COLO668 (cell line): ENCODE data around the gene RTP1.
"Not testable (repeated sequence)": the region's sequence is repeated elsewhere in the genome, so short reads cannot be mapped to it uniquely, and the experiment has no call there.

Source experiments
- DNase-seq: peaks from one replicate; lab custom pipeline; 2025; ENCODE audit not compliant: unreplicated experiment; lab: John Stamatoyannopoulos, UW

Gene RTP1

GRCh38 chr3:187197335-187197649 is at the start of gene RTP1:
TSS of gene RTP1 (plus strand) at chr3:187197486. CDS start at chr3:187197516, 30 bp downstream.
- DNase-seq, result peak; percentile 6

GRCh38 chr3:187150186-187150585 is 47.1 kb upstream of the RTP1 start:
- DNase-seq, result no peak

GRCh38 chr3:187150599-187150998 is 46.7 kb upstream of the RTP1 start:
- peak; percentile 8 for DNase-seq

GRCh38 chr3:187161556-187161955 is 35.7 kb upstream of the RTP1 start:
- no peak for DNase-seq

- no peak for DNase-seq
Measured at GRCh38 chr3:187162265-187162953, 34.9 kb upstream of the RTP1 start.

- peak; percentile 20 for DNase-seq
Measured at GRCh38 chr3:187165144-187165543, 32.1 kb upstream of the RTP1 start.

- no peak for DNase-seq
Measured at GRCh38 chr3:187166750-187167149, 30.5 kb upstream of the RTP1 start.

- no peak for DNase-seq
Measured at GRCh38 chr3:187167777-187168176, 29.5 kb upstream of the RTP1 start.

GRCh38 chr3:187169231-187169960 is 27.9 kb upstream of the RTP1 start:
- no peak for DNase-seq

- DNase-seq, result not testable (repeated sequence)
Measured at GRCh38 chr3:187170911-187171310, 26.4 kb upstream of the RTP1 start.

- DNase-seq, result no peak
Measured at GRCh38 chr3:187172929-187173328, 24.4 kb upstream of the RTP1 start.

GRCh38 chr3:187181454-187182170 is 15.7 kb upstream of the RTP1 start:
- no peak for DNase-seq

- DNase-seq, result peak; percentile 30
Measured at GRCh38 chr3:187183210-187183862, 13.9 kb upstream of the RTP1 start.

GRCh38 chr3:187183903-187184302 is 13.4 kb upstream of the RTP1 start:
- DNase-seq, result no peak

GRCh38 chr3:187185759-187186158 is 11.5 kb upstream of the RTP1 start:
- no peak for DNase-seq

GRCh38 chr3:187186375-187186774 is 10.9 kb upstream of the RTP1 start:
- DNase-seq, result no peak

GRCh38 chr3:187186801-187187421 is 10.4 kb upstream of the RTP1 start:
- DNase-seq, result peak; percentile 5

GRCh38 chr3:187188931-187189330 is 8.4 kb upstream of the RTP1 start:
- DNase-seq, result no peak

- no peak for DNase-seq
Measured at GRCh38 chr3:187191271-187191670, 6.0 kb upstream of the RTP1 start.

GRCh38 chr3:187193181-187193580 is 4.1 kb upstream of the RTP1 start:
- DNase-seq, result no peak
